Activated naive CD8-positive, alpha-beta T cell treated with anti-CD3 and anti-CD28 coated beads for 36 hours (primary cell): Measurements from ENCODE around the gene RXRA. TPM values are rescaled to one million over a fixed set of nuclear protein-coding genes. Genes with fewer than 3 reads are reported as not detected.
A peak's percentile ranks its signal among the peaks of the same experiment; 100 is the strongest.
"Not testable (repeated sequence)": the region's sequence is repeated elsewhere in the genome, so short reads cannot be mapped to it uniquely, and the experiment has no call there.

ENCODE experiments used
- DNase-seq: peaks from one replicate; pipeline ENCODE4 v3.0.0; 2021
- H3K27ac Mint-ChIP-seq: one replicate; pipeline ENCODE4 v1.8.0; 2022; ENCODE audit warnings: mild to moderate bottlenecking, moderate library complexity, mixed read lengths
- H3K27me3 Mint-ChIP-seq: one replicate; pipeline ENCODE4 v1.8.0; 2022; ENCODE audit warnings: mild to moderate bottlenecking, mixed read lengths
- H3K36me3 Mint-ChIP-seq: one replicate; pipeline ENCODE4 v1.8.0; 2021; ENCODE audit warnings: mild to moderate bottlenecking, mixed read lengths
- H3K4me1 Mint-ChIP-seq: one replicate; pipeline ENCODE4 v1.8.0; 2021; ENCODE audit warnings: mixed read lengths
- H3K4me3 Mint-ChIP-seq: one replicate; pipeline ENCODE4 v1.8.0; 2022; ENCODE audit warnings: mild to moderate bottlenecking, moderate library complexity, mixed read lengths
- H3K9me3 Mint-ChIP-seq: one replicate; pipeline ENCODE4 v1.8.0; 2022; ENCODE audit warnings: mixed read lengths
- total RNA-seq, 2 experiments: library from RNA; stranded (reverse); gene quantifications; one replicate each; pipeline ENCODE4 v1.2.3, GENCODE V29; 2021

The RXRA gene
- total RNA-seq, 2 experiments from 2014 or later, result 11.0 to 11.4 TPM

GRCh38 chr9:134299883-134300282, 26.4 kb upstream of the RXRA start:
- no peak overlapping the region for H3K27ac Mint-ChIP-seq
- no peak for DNase-seq
- no peaks in the 10 kb centered on the region for H3K9me3 Mint-ChIP-seq
- no peaks in the 10 kb centered on the region for H3K36me3 Mint-ChIP-seq
- H3K27me3 Mint-ChIP-seq, result peaks cover 12% of the 10 kb centered on the region
- H3K4me1 Mint-ChIP-seq, result peaks cover 6% of the 10 kb centered on the region
- H3K4me3 Mint-ChIP-seq, result no peak overlapping the region

- Mint-ChIP-seq H3K9me3 (no peaks in the 10 kb centered on the region), H3K36me3 (no peaks in the 10 kb centered on the region), H3K27ac (no peak overlapping the region), H3K27me3 (peaks cover 7% of the 10 kb centered on the region), H3K4me1 (peaks cover 6% of the 10 kb centered on the region), H3K4me3 (no peak overlapping the region)
- peak; percentile 81 for DNase-seq
Measured at GRCh38 chr9:134301387-134302129, 24.7 kb upstream of the RXRA start.

- Mint-ChIP-seq H3K27me3 (peaks cover 7% of the 10 kb centered on the region), H3K4me3 (no peak overlapping the region), H3K9me3 (no peaks in the 10 kb centered on the region), H3K27ac (no peak overlapping the region), H3K36me3 (no peaks in the 10 kb centered on the region), H3K4me1 (peaks cover 6% of the 10 kb centered on the region)
- no peak for DNase-seq
Measured at GRCh38 chr9:134302130-134302817, 24.0 kb upstream of the RXRA start.

- no peaks in the 10 kb centered on the region for H3K9me3 Mint-ChIP-seq
- peaks cover 6% of the 10 kb centered on the region for H3K4me1 Mint-ChIP-seq
- H3K4me3 Mint-ChIP-seq, result no peak overlapping the region
- H3K27me3 Mint-ChIP-seq, result peaks cover 7% of the 10 kb centered on the region
- no peak for DNase-seq
- H3K36me3 Mint-ChIP-seq, result no peaks in the 10 kb centered on the region
- H3K27ac Mint-ChIP-seq, result no peak overlapping the region
Measured at GRCh38 chr9:134303601-134304000, 22.7 kb upstream of the RXRA start.

GRCh38 chr9:134304261-134304660, 22.0 kb upstream of the RXRA start:
- H3K9me3 Mint-ChIP-seq, result no peaks in the 10 kb centered on the region
- H3K4me3 Mint-ChIP-seq, result no peak overlapping the region
- no peaks in the 10 kb centered on the region for H3K36me3 Mint-ChIP-seq
- H3K27ac Mint-ChIP-seq, result no peak overlapping the region
- no peak for DNase-seq
- H3K27me3 Mint-ChIP-seq, result peaks cover 7% of the 10 kb centered on the region
- peaks cover 6% of the 10 kb centered on the region for H3K4me1 Mint-ChIP-seq

- Mint-ChIP-seq H3K36me3 (no peaks in the 10 kb centered on the region), H3K9me3 (no peaks in the 10 kb centered on the region)
Measured at GRCh38 chr9:134304690-134305089, 21.6 kb upstream of the RXRA start.

GRCh38 chr9:134305533-134305932, 20.7 kb upstream of the RXRA start:
- H3K9me3 Mint-ChIP-seq, result no peaks in the 10 kb centered on the region
- no peak for DNase-seq
- no peak overlapping the region for H3K4me3 Mint-ChIP-seq
- H3K27ac Mint-ChIP-seq, result no peak overlapping the region
- peaks cover 3% of the 10 kb centered on the region for H3K27me3 Mint-ChIP-seq
- H3K36me3 Mint-ChIP-seq, result no peaks in the 10 kb centered on the region
- peaks cover 6% of the 10 kb centered on the region for H3K4me1 Mint-ChIP-seq

More at GRCh38 chr9:134304690-134305089, 21.6 kb upstream of the RXRA start:
- Mint-ChIP-seq H3K4me3 (no peak overlapping the region), H3K27me3 (peaks cover 7% of the 10 kb centered on the region), H3K4me1 (peaks cover 6% of the 10 kb centered on the region), H3K27ac (no peak overlapping the region)
- no peak for DNase-seq

- H3K4me3 Mint-ChIP-seq, H3K27me3 Mint-ChIP-seq, H3K36me3 Mint-ChIP-seq, H3K4me1 Mint-ChIP-seq, DNase-seq, H3K27ac Mint-ChIP-seq, H3K9me3 Mint-ChIP-seq: not testable (repeated sequence)
Measured at GRCh38 chr9:134306042-134306441, 20.2 kb upstream of the RXRA start.

- Mint-ChIP-seq H3K36me3 (no peaks in the 10 kb centered on the region), H3K4me1 (no peaks in the 10 kb centered on the region), H3K27me3 (peaks cover 3% of the 10 kb centered on the region), H3K27ac (no peak overlapping the region), H3K9me3 (no peaks in the 10 kb centered on the region), H3K4me3 (no peak overlapping the region)
- DNase-seq, result no peak
Measured at GRCh38 chr9:134306636-134307600, 19.3 kb upstream of the RXRA start.

- no peak for DNase-seq
- Mint-ChIP-seq H3K27me3 (peaks cover 7% of the 10 kb centered on the region), H3K4me3 (no peak overlapping the region), H3K27ac (no peak overlapping the region), H3K9me3 (no peaks in the 10 kb centered on the region), H3K36me3 (no peaks in the 10 kb centered on the region), H3K4me1 (no peaks in the 10 kb centered on the region)
Measured at GRCh38 chr9:134307674-134308638, 18.3 kb upstream of the RXRA start.

GRCh38 chr9:134308639-134309220, 17.5 kb upstream of the RXRA start:
- not testable (repeated sequence) for H3K4me1 Mint-ChIP-seq, H3K27ac Mint-ChIP-seq, H3K36me3 Mint-ChIP-seq, H3K4me3 Mint-ChIP-seq, DNase-seq, H3K27me3 Mint-ChIP-seq, H3K9me3 Mint-ChIP-seq

- Mint-ChIP-seq H3K9me3 (no peaks in the 10 kb centered on the region), H3K36me3 (no peaks in the 10 kb centered on the region), H3K27me3 (peaks cover 7% of the 10 kb centered on the region), H3K4me1 (no peaks in the 10 kb centered on the region), H3K4me3 (no peak overlapping the region), H3K27ac (no peak overlapping the region)
- no peak for DNase-seq
Measured at GRCh38 chr9:134313470-134313869, 12.8 kb upstream of the RXRA start.

GRCh38 chr9:134314039-134314949, 12.0 kb upstream of the RXRA start:
- Mint-ChIP-seq H3K4me1 (no peaks in the 10 kb centered on the region), H3K27ac (no peak overlapping the region)

More at GRCh38 chr9:134314039-134314949, 12.0 kb upstream of the RXRA start:
- Mint-ChIP-seq H3K4me3 (no peak overlapping the region), H3K36me3 (no peaks in the 10 kb centered on the region), H3K27me3 (peaks cover 7% of the 10 kb centered on the region), H3K9me3 (no peaks in the 10 kb centered on the region)
- DNase-seq, result no peak
